MCF 10A (cell line): Measurements from ENCODE around the gene CEP128. TPM values are rescaled to one million over a fixed set of nuclear protein-coding genes. Genes with fewer than 3 reads are reported as not detected.

Experiments
- BruUV-seq: library from RNA; stranded (reverse); fragments of 400-500 nt; replicated peaks from 2 replicates; lab custom pipeline; 2021; lab: Mats Ljungman, UMichigan
- CTCF ChIA-PET: fragments of 300-600 bp; sonication (Branson Sonifier 250); formaldehyde crosslinking; extraction: SDS; loops from one replicate; lab custom pipeline; 2021; ENCODE audit warnings: antibody characterized with exemption, inconsistent platforms; lab: Yijun Ruan, JAX
- POLR2A ChIA-PET: fragments of 300-600, 350-650 bp; sonication (Branson Sonifier 250); formaldehyde crosslinking; extraction: SDS; loops from one replicate; lab custom pipeline; 2020; ENCODE audit warnings: antibody characterized with exemption, inconsistent platforms; lab: Yijun Ruan, JAX
- DNase-seq: peaks from one replicate; pipeline ENCODE4 v3.0.0-alpha.2; 2018; ENCODE audit not compliant: unreplicated experiment
- H3K27ac Mint-ChIP-seq: one replicate; pipeline ENCODE4 v1.8.0; 2022; ENCODE audit warnings: mild to moderate bottlenecking, low read depth, mixed read lengths; ENCODE audit not compliant: unreplicated experiment
- H3K27me3 Mint-ChIP-seq: one replicate; pipeline ENCODE4 v1.8.0; 2022; ENCODE audit warnings: mixed read lengths; ENCODE audit not compliant: insufficient read depth, unreplicated experiment
- H3K36me3 Mint-ChIP-seq: one replicate; pipeline ENCODE4 v1.8.0; 2022; ENCODE audit warnings: mild to moderate bottlenecking, moderate library complexity, mixed read lengths; ENCODE audit not compliant: insufficient read depth, unreplicated experiment
- H3K4me1 Mint-ChIP-seq: one replicate; pipeline ENCODE4 v1.8.0; 2022; ENCODE audit warnings: mixed read lengths; ENCODE audit not compliant: insufficient read depth, unreplicated experiment
- H3K4me3 Mint-ChIP-seq: one replicate; pipeline ENCODE4 v1.8.0; 2022; ENCODE audit warnings: mild to moderate bottlenecking, moderate library complexity, mixed read lengths; ENCODE audit not compliant: unreplicated experiment
- H3K9me3 Mint-ChIP-seq: one replicate; pipeline ENCODE4 v1.8.0; 2022; ENCODE audit warnings: mixed read lengths; ENCODE audit not compliant: unreplicated experiment
- intact Hi-C: fragments of 100-400 bp; cut with micrococcal nuclease; formaldehyde crosslinking; loops from 2 replicates; pipeline ENCODE4 v1.14.1; 2022
- total RNA-seq: library from RNA; stranded (reverse); gene quantifications from 2 replicates; pipeline ENCODE4 v1.2.3, GENCODE V29; 2022
- TF ChIP-seq, protein P1 (sequence below): fragments of 200-600 bp; IDR thresholded peaks from one replicate; pipeline ENCODE4 v1.8.0; 2022; ENCODE audit warnings: antibody characterized with exemption, mild to moderate bottlenecking; ENCODE audit not compliant: unreplicated experiment

CEP128 gene
- total RNA-seq, 1 experiment from 2014 or later: 12.5 TPM

DNA sequence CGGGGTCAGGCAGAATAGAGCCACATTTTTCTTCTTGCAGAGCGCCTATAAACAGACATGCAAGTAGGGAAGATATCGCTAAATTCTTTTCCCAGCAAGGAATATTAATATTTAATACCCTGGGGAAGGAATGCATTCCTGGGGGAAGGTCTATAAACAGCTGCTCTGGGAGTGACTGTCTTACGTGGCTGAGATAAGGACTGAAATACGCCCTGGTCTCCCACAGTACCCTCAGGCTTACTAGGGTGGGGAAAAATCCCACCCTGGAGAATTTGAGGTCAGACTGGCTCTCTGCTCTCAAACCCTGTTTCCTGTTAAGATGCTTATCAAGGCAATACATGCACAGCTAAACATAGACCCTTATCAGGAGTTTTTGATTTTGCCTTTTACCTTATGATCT lies 262.3 kb downstream of the CEP128 start:
- TF ChIP-seq, protein P1, sequence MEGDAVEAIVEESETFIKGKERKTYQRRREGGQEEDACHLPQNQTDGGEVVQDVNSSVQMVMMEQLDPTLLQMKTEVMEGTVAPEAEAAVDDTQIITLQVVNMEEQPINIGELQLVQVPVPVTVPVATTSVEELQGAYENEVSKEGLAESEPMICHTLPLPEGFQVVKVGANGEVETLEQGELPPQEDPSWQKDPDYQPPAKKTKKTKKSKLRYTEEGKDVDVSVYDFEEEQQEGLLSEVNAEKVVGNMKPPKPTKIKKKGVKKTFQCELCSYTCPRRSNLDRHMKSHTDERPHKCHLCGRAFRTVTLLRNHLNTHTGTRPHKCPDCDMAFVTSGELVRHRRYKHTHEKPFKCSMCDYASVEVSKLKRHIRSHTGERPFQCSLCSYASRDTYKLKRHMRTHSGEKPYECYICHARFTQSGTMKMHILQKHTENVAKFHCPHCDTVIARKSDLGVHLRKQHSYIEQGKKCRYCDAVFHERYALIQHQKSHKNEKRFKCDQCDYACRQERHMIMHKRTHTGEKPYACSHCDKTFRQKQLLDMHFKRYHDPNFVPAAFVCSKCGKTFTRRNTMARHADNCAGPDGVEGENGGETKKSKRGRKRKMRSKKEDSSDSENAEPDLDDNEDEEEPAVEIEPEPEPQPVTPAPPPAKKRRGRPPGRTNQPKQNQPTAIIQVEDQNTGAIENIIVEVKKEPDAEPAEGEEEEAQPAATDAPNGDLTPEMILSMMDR: no peak
- H3K36me3 Mint-ChIP-seq: no peaks in the 10 kb centered on the region
- peaks cover 29% of the 10 kb centered on the region for H3K9me3 Mint-ChIP-seq
- ChIA-PET CTCF (no interaction called here), POLR2A (interaction anchor here (0.7 kb wide), 1 partner anchor 1285 kb away, joined by 3 read pairs; no protein-coding TSS in a partner anchor)
- no peak overlapping the region for H3K4me3 Mint-ChIP-seq
- no peaks in the 10 kb centered on the region for H3K27me3 Mint-ChIP-seq
- BruUV-seq: no TSS peak
- H3K27ac Mint-ChIP-seq: no peak overlapping the region
- intact Hi-C loops: no loop called here
- H3K4me1 Mint-ChIP-seq: no peaks in the 10 kb centered on the region
- DNase-seq: no peak

DNA sequence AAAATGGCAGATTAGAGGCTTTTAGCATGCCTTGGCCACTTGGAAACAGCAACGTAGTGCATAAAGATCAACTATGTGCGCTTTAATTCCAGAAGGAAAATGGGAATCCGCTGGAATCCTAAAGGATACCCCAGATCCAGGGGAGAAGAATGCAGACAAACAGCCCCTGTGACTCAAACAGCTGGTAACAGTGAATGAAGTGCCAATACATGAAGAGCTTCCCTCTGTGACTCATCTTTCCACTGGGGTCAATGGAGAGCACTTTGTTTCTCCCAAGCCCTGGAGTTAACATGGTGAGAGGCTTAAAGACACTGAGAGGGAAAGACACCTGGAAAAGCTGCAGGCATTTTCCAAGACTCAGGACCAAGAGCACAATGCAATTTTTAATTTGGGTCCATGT lies 263.1 kb downstream of the CEP128 start:
- no peak for DNase-seq
- ChIA-PET CTCF (interaction anchor here (0.9 kb wide), 1 partner anchor 14 kb away, joined by 6 read pairs; no protein-coding TSS in a partner anchor), POLR2A (no interaction called here)
- no peaks in the 10 kb centered on the region for H3K27me3 Mint-ChIP-seq
- TF ChIP-seq, protein P1: no peak
- H3K4me3 Mint-ChIP-seq: no peak overlapping the region
- intact Hi-C loops: no loop called here
- no peak overlapping the region for H3K27ac Mint-ChIP-seq
- H3K9me3 Mint-ChIP-seq: peaks cover 21% of the 10 kb centered on the region
- no peaks in the 10 kb centered on the region for H3K4me1 Mint-ChIP-seq
- no TSS peak for BruUV-seq
- H3K36me3 Mint-ChIP-seq: no peaks in the 10 kb centered on the region

DNA sequence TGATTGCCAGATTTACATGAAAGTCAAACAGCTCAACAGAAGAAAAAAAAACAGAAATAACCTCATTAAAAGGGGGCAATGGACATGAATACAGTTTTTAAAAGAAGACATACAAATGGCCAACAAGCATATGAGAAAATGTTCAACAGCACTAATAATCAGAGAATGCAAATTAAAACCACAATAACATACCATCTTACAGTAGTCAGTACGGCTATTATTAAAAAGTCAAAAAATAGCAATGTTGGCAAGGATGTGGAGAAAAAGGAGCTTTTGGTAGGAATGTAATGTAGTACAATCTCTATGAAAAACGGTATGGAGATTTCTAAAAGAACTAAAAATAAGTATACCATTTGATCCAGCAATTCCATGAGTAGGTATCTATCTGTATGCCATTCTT lies 272.1 kb downstream of the CEP128 start:
- TF ChIP-seq, protein P1: no peak
- H3K27ac Mint-ChIP-seq: no peak overlapping the region
- no peaks in the 10 kb centered on the region for H3K36me3 Mint-ChIP-seq
- intact Hi-C loops: no loop called here
- BruUV-seq: no TSS peak
- H3K4me3 Mint-ChIP-seq: no peak overlapping the region
- CTCF ChIA-PET: interaction anchor here (0.6 kb wide), 1 partner anchor 1906 kb away, joined by 3 read pairs; no protein-coding TSS in a partner anchor
- no peak for DNase-seq
- H3K4me1 Mint-ChIP-seq: no peaks in the 10 kb centered on the region
- no peaks in the 10 kb centered on the region for H3K9me3 Mint-ChIP-seq
- POLR2A ChIA-PET: no interaction called here
- no peaks in the 10 kb centered on the region for H3K27me3 Mint-ChIP-seq

DNA sequence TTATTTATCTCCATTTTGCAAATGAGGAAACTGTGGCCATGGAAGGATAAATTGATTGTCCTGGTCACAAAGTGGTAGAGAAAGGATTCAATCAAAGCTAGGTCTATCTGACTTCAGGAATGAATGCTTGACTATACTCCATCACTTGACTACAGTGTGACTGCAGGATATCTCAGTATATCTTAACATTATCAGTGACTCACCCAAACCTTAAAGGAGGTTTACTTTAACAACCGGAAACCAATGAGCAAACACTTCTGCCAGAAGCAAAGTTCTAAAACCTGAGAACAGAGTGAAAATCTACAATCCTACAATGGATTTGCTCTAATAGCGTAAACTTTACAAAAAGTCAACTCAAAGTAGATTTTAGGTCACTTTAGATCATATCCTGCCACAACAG lies 277.0 kb downstream of the CEP128 start:
- H3K4me1 Mint-ChIP-seq: no peaks in the 10 kb centered on the region
- no peak for DNase-seq
- no TSS peak for BruUV-seq
- no peaks in the 10 kb centered on the region for H3K36me3 Mint-ChIP-seq
- intact Hi-C loops: no loop called here
- ChIA-PET CTCF (interaction anchor here (0.6 to 0.9 kb wide), 5 partner anchors 7 to 800 kb away, joined by 3 to 6 read pairs (median 4); no protein-coding TSS in a partner anchor), POLR2A (interaction anchor here (0.6 to 0.7 kb wide), 2 partner anchors 140 to 1336 kb away, joined by 3 read pairs; no protein-coding TSS in a partner anchor)
- TF ChIP-seq, protein P1: no peak
- H3K27me3 Mint-ChIP-seq: no peaks in the 10 kb centered on the region
- H3K27ac Mint-ChIP-seq: no peak overlapping the region
- no peak overlapping the region for H3K4me3 Mint-ChIP-seq
- H3K9me3 Mint-ChIP-seq: no peaks in the 10 kb centered on the region
